ENCODE data around the gene FGD6. TPM values are rescaled to one million over a fixed set of nuclear protein-coding genes. Genes with fewer than 3 reads are reported as not detected.

The FGD6 gene
- total and polyA plus RNA-seq, 2 experiments from 2014 or later: 10.4 to 17.2 TPM

DNA sequence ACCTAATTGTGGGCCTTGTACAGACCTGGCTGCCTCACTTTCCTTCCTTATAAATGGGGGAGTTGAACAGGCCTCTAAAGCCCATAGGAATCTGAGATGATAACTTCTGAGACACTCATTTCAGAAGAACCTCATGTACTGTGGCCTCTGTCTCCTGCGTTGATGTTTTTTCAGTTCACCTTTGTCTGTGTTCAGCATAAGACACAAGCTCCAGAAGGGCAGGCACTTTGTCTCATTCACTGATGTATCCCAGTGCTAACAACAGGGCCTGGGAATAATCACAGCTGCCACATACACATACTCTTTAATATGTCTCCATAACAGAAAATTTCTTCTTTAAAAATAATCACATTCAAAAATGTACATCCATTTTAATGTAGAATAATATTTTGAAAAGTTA, 3.3 kb downstream of the FGD6 start:
- no peak overlapping the region for H3K4me3 ChIP-seq
- peaks cover 6% of the 10 kb centered on the region for H3K4me1 ChIP-seq (ENCODE audit: insufficient read depth)
- H3K9me3 ChIP-seq (ENCODE audit: low read depth): no peaks in the 10 kb centered on the region
- peaks cover 86% of the 10 kb centered on the region for H3K79me2 ChIP-seq
- H2AFZ ChIP-seq: no peak overlapping the region
- no peak for DNase-seq (ENCODE audit: low spot score)
- H3K36me3 ChIP-seq (replicated peaks; ENCODE audit: insufficient read depth, low read depth): no peaks in the 10 kb centered on the region
- peaks cover 3% of the 10 kb centered on the region for H4K20me1 ChIP-seq (ENCODE audit: insufficient read depth, poor library complexity, severe bottlenecking)
- TF ChIP-seq EZH2 (IDR thresholded peaks at IDR 0.05; ENCODE audit: borderline replicate concordance) (no peak), EZH2phosphoT487 (IDR thresholded peaks at IDR 0.05; ENCODE audit: low read depth, severe bottlenecking, unreplicated experiment) (no peak)
- TF ChIP-seq, protein P1, sequence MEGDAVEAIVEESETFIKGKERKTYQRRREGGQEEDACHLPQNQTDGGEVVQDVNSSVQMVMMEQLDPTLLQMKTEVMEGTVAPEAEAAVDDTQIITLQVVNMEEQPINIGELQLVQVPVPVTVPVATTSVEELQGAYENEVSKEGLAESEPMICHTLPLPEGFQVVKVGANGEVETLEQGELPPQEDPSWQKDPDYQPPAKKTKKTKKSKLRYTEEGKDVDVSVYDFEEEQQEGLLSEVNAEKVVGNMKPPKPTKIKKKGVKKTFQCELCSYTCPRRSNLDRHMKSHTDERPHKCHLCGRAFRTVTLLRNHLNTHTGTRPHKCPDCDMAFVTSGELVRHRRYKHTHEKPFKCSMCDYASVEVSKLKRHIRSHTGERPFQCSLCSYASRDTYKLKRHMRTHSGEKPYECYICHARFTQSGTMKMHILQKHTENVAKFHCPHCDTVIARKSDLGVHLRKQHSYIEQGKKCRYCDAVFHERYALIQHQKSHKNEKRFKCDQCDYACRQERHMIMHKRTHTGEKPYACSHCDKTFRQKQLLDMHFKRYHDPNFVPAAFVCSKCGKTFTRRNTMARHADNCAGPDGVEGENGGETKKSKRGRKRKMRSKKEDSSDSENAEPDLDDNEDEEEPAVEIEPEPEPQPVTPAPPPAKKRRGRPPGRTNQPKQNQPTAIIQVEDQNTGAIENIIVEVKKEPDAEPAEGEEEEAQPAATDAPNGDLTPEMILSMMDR (IDR thresholded peaks at IDR 0.05; ENCODE audit: poor library complexity): no peak
- no peaks in the 10 kb centered on the region for H3K27me3 ChIP-seq
- peak overlapping the region; percentile 77 for H3K4me2 ChIP-seq
- peak overlapping the region; percentile 47 for H3K27ac ChIP-seq
- WGBS (ENCODE audit: low lambda C conversion rate, missing lambda C conversion rate): 41% methylated on average over 1 of the region's 1 CpG
- H3K9me2 ChIP-seq (replicated peaks; ENCODE audit: insufficient read depth): no peaks in the 10 kb centered on the region

DNA sequence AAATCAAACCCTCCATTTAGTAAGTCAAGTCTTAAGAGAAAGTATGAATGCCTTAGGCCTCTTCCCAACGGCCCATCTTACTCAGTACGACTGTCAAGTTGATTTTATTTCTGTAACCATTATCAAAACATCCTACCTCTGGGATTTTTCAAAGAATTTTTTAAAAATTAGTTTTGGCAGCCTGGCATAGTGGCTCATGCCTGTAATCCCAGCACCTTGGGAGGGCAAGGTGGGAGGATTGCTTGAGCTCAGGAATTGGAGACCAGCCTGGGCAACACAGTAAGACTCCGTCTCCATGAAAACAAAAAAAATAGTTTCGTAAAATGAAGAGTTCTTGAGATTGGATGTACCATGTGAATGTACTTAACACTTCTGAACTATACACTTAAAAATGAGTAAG, 4.1 kb downstream of the FGD6 start:
- Histone ChIP-seq H3K4me1 (ENCODE audit: insufficient read depth) (peaks cover 6% of the 10 kb centered on the region), H3K4me2 (peak overlapping the region; percentile 77), H2AFZ (no peak overlapping the region), H3K79me2 (peaks cover 86% of the 10 kb centered on the region), H4K20me1 (ENCODE audit: insufficient read depth, poor library complexity, severe bottlenecking) (peaks cover 3% of the 10 kb centered on the region), H3K36me3 (replicated peaks; ENCODE audit: insufficient read depth, low read depth) (no peaks in the 10 kb centered on the region), H3K9me3 (ENCODE audit: low read depth) (no peaks in the 10 kb centered on the region), H3K27me3 (no peaks in the 10 kb centered on the region), H3K4me3 (no peak overlapping the region), H3K9me2 (replicated peaks; ENCODE audit: insufficient read depth) (no peaks in the 10 kb centered on the region), H3K27ac (peak overlapping the region; percentile 6)
- no peak for DNase-seq (ENCODE audit: low spot score)
- WGBS (ENCODE audit: low lambda C conversion rate, missing lambda C conversion rate): 72% methylated on average over 4 of the region's 4 CpGs
- TF ChIP-seq, protein P1 (IDR thresholded peaks at IDR 0.05; ENCODE audit: poor library complexity): no peak
- no peak for TF ChIP-seq EZH2phosphoT487 (IDR thresholded peaks at IDR 0.05; ENCODE audit: low read depth, severe bottlenecking, unreplicated experiment)
- no peak for TF ChIP-seq EZH2 (IDR thresholded peaks at IDR 0.05; ENCODE audit: borderline replicate concordance)

DNA sequence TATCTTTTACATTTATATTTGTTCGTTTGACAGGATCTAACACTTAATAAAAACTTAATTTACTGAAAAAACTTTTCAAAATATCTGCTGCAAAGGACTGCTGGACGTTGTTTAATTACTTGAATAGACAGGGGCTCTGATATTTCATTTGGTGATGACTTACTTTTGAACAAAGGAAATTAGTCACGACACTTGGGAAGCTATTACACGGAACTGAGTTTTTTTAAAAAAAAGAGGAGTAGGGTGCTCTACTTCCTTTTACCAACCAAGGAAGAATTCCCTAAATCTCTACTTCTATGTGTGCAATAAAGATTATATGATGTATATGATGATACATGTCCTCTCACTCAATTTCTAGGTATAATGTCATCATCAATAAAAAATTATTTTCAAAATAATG, 4.7 kb downstream of the FGD6 start:
- Histone ChIP-seq H3K79me2 (peaks cover 91% of the 10 kb centered on the region), H3K27ac (no peak overlapping the region), H2AFZ (no peak overlapping the region), H3K4me3 (no peak overlapping the region), H3K9me2 (replicated peaks; ENCODE audit: insufficient read depth) (no peaks in the 10 kb centered on the region), H3K4me2 (no peak overlapping the region), H3K4me1 (ENCODE audit: insufficient read depth) (peaks cover 6% of the 10 kb centered on the region), H3K36me3 (replicated peaks; ENCODE audit: insufficient read depth, low read depth) (no peaks in the 10 kb centered on the region), H4K20me1 (ENCODE audit: insufficient read depth, poor library complexity, severe bottlenecking) (peaks cover 3% of the 10 kb centered on the region), H3K27me3 (no peaks in the 10 kb centered on the region), H3K9me3 (ENCODE audit: low read depth) (no peaks in the 10 kb centered on the region)
- 78% methylated on average over 4 of the region's 4 CpGs for WGBS (ENCODE audit: low lambda C conversion rate, missing lambda C conversion rate)
- no peak for DNase-seq (ENCODE audit: low spot score)
- TF ChIP-seq, protein P1 (IDR thresholded peaks at IDR 0.05; ENCODE audit: poor library complexity): no peak
- TF ChIP-seq EZH2 (IDR thresholded peaks at IDR 0.05; ENCODE audit: borderline replicate concordance) (no peak), EZH2phosphoT487 (IDR thresholded peaks at IDR 0.05; ENCODE audit: low read depth, severe bottlenecking, unreplicated experiment) (no peak)

DNA sequence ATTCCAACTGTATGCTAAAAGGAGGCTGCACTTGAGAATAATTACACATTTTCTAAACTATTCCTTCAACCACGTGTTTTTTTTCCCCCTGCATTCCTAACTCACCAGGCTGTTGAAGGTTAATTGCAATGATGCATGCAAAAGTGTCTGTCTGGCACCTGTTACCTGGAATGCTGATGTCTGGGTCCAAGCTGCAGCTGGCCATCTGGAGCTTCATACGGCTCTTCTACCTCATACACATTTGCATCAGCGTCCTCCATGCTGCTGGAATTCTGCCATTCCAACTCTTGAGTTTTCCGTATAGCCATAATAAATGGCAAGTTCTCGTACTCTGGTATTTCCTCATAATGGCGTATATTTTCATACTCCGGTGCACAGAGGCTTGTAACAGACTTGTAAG, 8.6 kb downstream of the FGD6 start:
- TF ChIP-seq, protein P1 (IDR thresholded peaks at IDR 0.05; ENCODE audit: poor library complexity): no peak
- TF ChIP-seq EZH2phosphoT487 (IDR thresholded peaks at IDR 0.05; ENCODE audit: low read depth, severe bottlenecking, unreplicated experiment) (no peak), EZH2 (IDR thresholded peaks at IDR 0.05; ENCODE audit: borderline replicate concordance) (no peak)
- Histone ChIP-seq H3K9me3 (ENCODE audit: low read depth) (no peaks in the 10 kb centered on the region), H3K9me2 (replicated peaks; ENCODE audit: insufficient read depth) (no peaks in the 10 kb centered on the region), H3K4me3 (no peak overlapping the region), H3K27me3 (no peaks in the 10 kb centered on the region), H2AFZ (no peak overlapping the region), H4K20me1 (ENCODE audit: insufficient read depth, poor library complexity, severe bottlenecking) (peaks cover 3% of the 10 kb centered on the region), H3K27ac (no peak overlapping the region), H3K36me3 (replicated peaks; ENCODE audit: insufficient read depth, low read depth) (no peaks in the 10 kb centered on the region), H3K4me2 (no peak overlapping the region), H3K4me1 (ENCODE audit: insufficient read depth) (peaks cover 26% of the 10 kb centered on the region), H3K79me2 (peaks cover 83% of the 10 kb centered on the region)
- DNase-seq (ENCODE audit: low spot score): no peak
- WGBS (ENCODE audit: low lambda C conversion rate, missing lambda C conversion rate): 80% methylated on average over 7 of the region's 7 CpGs
